ENCODE data around the gene FAM72D.
A peak's percentile ranks its signal among the peaks of the same experiment; 100 is the strongest.
"Not testable (repeated sequence)": the region's sequence is repeated elsewhere in the genome, so short reads cannot be mapped to it uniquely, and the experiment has no call there.

The FAM72D gene

DNA sequence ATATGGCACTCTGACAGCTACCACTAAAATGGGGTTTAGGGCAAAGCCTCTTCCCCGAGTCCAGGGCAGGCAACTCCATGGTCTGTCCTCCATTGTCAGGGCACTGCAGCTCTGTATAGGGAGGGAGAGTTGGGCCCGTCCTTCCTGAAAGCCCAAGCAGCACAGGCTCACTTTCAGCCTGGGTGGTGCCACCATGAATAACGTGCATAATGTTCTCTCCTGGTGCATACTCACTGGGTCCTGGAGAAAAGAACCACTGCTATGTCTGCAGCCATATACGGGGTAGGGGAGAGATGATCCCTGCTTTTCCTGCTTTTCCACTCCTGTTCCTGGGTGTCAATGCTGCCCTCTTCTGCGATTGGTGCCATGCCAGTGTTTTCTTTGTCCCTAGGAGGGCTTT is 60.1 kb downstream of the FAM72D start:
- DNase-seq: not testable (repeated sequence)

DNA sequence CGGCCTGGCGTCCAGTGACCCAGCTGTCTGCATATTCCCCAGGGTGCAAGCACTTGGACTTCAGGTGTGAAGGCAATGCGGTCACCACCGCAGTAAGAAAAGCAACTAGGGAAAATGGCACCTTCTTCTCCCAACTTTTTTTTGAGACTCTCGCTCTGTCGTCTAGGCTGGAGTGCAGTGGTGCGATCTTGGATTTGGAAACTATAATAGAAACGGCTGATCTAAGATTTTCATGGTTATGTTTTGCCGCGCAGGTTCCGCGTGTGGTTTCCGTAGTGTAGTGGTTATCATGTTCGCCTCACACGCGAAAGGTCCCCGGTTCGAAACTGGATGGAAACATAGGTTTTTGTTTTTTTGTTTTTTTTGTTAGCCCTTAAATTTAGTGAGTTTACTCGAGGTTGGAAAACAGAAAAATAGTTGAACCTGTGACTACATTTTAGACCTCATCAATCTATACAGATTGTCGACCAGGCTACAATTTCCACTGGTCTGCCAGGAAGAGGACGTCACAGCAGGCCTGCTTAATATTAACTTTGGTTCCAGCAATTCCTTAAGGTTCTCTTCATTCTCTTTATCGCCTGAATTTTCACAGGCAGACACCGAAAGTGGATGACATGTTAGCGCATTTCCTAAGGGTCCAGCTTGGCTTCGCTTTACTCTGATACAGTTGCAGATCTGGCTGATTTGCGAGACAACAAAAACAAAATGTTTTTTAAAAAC is 61.3 kb downstream of the FAM72D start:
- peak; percentile 20 for DNase-seq

DNA sequence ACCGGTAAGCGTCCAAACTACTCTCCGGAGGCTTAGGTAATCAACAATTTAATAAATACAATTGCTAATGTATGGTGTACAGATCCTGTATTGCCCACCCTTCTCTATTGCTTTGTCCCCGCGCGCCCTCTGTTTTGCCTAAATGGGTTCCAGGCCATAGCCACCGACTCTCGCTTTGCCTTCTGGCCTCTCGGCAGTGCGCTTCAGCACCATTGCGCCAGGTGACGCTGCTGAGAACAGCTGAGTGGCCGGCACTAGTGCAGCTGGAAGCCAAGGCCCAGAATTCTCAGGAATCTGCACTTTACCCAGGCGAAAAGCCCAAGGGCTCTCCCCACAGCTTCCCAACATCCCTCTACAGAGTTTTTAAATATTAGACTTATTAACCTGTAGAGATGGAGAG is 61.9 kb downstream of the FAM72D start:
- DNase-seq: not testable (repeated sequence)

DNA sequence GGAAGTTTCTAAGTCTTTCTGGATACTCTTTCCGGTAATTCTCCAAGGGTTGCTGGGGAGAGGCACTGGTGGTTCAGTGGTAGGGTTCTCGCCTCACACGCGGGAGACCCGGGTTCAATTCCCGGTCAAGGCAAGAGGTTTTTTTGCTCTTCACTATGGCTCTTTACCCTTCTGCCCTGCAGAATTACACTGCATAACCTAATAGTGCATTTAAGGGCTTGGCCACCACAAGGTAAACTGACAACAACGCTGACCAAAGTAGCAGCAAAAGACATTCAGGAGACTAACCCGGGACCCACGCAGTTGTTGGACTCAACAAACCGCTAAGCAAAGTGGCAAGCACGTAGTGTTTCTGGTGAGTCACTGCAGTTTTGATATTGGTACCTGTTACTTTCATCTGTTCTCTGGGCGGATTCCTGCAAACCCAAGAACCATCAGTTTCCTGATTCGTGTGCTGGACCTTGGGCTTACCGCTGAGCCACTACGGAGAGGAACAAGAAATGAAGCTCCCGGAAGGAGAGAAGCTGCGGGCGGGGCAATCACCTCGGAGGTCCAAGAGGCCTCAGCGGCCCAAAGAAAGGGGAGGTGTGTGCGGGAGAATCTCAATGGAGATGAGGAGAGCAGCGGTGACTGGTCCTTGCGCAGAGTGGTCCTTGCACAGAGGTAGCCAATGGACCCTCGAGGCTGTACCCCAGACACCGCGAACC is 65.4 kb downstream of the FAM72D start:
- DNase-seq: not testable (repeated sequence)

Data from inflammatory macrophage treated with lipopolysaccharide for 4 hours (primary cell).